GM19238 (cell line): ENCODE data around the gene GALT.
A peak's percentile ranks its signal among the peaks of the same experiment; 100 is the strongest.

ENCODE experiments used
- DNase-seq: peaks from one replicate; pipeline ENCODE4 v3.0.0; 2011; ENCODE audit warnings: low spot score; ENCODE audit not compliant: insufficient read length

GALT gene

DNA sequence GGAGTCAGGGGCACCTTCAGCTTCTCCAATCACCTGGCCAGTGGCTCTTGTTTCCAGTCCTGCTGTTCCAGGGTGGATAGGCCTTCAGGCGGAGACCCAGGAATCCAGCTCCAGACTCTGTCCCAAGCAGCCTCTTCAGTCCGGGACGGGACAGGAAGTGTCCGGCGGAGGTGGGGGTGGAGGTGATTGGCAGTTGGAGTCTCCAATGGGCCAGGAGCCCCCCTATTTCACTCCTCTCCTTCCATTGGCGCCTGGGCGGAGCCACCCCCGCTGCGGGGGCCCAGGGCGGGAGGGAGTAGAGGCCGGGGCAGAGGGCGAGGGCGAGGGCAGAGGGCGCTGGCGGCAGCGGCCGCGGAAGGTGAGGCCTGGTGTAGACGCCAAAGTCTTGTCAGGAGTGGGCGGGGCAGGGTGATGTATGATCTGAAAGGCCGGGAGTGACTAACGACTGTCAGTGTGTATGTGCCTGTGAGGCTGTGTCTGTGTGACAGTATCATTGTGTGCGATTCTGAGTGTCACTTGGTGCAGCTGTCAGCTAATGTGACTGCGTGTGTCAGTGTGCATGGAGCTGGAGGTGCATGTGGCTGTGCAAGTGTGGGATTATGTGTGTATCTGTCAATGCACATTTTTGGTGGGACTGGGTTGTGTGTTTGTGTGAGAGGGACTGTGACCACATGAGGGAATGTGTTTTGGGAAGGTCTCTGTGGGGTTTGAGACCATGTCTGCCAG is 5.6 kb downstream of the GALT start, which contains the start of gene IL11RA:
Gene IL11RA, plus strand, starts transcription at position 310 of the 726 bp plus-strand sequence. CDS start 3,033 bp downstream, outside the sequence.
- no peak for DNase-seq

DNA sequence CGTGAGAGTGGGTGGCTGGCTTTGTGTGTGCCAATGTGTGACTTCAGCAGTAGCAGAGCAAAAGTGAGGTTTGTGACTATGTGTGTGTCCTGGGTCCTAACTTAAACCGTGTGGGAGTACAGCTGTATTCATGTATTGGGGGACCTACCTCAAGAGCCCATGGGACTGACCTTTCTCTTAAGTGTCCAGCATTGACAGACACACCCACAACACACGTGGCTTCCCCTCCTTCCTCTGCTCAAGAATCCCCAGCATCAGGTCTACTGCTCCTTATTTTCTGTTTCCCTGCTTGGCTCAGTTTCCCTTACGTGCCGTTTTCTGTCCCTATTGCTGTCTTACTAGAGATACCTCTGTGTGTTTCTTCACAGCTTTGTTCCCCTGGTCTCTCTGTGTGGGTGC is 6.1 kb downstream of the GALT start:
- no peak for DNase-seq

DNA sequence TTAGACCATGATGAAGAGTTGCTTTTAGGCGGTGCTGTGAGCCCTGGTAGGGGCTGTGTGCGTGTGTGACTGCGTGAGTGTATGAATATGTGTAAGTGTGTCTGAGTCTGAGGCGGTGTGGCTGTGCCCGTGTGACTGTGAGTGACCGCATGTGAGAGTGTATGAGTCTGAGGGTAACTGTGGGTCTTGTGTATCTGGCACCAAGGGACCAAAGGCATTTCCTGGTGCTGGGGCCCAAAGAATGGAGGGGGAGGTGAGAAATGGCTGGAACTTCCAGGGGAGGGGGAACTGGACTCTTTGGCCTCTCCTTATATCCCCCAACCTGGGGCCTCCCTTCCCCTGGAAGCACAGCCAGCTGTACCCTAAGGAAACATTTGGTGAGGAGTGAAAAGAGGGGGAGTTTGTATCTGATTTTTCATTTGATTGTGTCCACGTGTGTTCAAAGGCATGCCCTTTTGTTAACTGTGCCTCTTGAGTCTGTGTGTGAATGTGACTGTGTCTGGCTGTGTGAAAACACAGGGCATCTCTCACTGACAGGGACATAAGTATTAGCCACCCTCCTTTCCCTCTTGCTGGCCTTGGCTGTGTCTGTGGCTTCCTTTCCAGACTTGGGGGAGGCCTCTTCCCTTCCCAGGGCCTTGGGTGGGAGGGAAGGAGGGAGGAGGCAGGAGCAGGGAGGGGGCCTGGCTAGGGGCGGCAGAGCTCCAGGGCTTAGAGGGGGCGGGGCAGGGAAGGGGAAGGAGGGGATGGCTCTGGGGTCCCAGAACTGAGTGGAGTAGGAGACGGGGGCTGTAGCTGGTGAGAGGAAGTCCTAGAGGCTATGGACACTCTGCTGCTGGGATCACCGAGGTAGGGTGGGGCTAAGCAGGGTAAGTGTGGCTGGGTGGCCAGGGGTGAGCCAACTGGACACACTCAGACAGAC is 6.9 kb downstream of the GALT start:
- DNase-seq, result no peak

DNA sequence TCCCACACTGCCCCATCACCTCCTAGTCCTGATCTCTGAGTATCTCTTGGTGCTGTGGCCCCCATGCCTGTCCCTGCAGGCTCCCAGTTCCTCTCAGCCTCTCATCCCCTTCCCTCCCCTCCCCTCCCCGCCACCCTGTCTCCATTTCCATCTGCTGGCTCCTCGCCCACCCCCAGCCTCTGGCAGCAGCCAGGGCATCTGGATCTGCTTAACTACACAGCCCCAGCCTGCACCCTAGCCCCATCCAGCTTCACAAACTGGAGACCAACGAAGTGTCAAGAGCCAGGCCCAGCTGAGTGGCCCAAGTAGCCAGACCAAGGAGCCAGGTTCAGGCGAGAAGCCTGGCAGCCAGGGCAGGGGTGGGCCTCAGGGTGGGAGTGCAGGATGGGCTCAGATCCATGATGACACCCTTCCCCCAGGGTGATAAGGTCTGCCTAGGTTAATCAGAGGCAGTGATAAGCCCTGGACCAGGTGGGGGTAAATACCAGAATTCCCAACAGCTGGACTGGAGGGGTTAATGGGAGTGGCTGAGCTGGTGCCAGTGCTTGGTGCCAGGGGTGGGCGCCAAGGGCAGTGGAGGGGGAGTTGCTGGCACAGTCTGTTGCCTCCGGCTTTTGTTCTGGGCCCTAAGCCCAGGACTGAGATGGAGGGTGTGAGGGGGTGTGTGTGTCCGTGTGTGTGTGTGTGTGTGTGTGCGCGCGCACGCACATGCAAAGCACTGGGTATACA is 8.0 kb downstream of the GALT start:
- DNase-seq, result no peak

DNA sequence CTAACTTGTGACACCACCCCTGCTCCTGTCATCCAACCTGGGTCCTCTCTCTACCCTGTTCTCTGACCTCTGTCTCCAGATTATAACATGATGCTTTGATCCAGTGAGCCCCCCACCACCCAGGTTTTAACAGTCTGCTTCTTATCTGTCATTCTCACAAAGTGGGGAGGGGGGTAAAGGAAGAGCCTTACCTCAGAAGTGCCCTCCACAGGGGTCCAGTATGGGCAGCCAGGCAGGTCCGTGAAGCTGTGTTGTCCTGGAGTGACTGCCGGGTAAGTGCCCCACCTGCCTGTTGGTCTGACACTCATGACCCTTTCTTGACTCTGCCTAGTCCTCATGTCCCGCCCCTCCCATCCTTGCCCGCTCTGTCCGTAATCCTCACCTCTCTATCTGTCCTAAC is 8.9 kb downstream of the GALT start:
- DNase-seq, result no peak

DNA sequence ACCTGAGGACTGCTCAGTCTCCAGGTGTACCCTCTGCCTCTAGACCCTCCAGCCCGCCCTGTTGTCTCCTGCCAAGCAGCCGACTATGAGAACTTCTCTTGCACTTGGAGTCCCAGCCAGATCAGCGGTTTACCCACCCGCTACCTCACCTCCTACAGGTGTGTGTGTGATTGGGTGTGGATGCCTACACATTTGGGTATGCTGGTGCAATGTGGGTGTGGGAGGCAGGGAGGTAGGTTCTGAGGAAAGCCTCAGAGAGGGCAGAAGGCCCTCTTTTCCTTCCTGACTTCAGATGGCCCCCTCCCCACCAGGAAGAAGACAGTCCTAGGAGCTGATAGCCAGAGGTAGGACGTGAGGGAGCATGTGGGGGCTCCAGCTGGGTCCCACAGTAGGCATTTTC is 10.5 kb downstream of the GALT start:
- no peak for DNase-seq

DNA sequence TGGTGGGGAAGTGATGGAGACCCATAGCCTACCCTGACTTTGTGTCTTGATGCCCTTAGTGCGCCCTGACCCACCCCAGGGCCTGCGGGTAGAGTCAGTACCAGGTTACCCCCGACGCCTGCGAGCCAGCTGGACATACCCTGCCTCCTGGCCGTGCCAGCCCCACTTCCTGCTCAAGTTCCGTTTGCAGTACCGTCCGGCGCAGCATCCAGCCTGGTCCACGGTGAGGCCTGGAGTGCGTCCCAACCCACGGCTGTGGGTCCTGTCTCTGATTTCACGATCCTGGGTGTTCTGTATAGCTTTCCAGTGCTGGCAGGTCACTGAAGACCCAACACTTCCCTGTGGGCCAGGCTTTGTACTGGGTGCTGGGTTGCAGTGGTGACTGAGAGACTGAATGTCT is 12.0 kb downstream of the GALT start:
- no peak for DNase-seq

DNA sequence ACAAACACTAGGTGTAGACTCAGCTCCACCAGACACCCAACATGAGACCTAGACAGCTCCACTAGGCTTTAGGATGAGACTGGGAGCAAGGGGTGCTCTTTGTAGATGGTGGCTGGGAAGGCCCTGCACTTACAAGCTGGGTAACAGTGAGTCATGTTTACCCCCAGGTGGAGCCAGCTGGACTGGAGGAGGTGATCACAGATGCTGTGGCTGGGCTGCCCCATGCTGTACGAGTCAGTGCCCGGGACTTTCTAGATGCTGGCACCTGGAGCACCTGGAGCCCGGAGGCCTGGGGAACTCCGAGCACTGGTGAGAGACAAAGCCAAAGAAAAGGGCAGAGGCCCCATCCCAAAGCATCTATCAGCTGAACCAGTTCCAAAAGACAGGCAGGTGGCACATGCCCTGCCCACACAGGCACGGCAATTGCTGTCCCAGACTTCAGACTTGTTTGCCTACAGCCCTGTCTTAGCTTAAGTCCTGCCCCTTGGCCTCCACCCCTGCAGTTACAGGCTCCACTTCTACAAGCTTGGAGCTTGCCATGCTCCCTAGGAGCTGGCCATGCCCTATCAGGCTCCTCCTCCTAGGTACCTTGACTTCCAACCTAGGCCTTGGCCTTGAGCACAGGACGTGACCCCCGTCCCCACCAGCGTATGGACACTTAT is 13.2 kb downstream of the GALT start:
- DNase-seq, result no peak

DNA sequence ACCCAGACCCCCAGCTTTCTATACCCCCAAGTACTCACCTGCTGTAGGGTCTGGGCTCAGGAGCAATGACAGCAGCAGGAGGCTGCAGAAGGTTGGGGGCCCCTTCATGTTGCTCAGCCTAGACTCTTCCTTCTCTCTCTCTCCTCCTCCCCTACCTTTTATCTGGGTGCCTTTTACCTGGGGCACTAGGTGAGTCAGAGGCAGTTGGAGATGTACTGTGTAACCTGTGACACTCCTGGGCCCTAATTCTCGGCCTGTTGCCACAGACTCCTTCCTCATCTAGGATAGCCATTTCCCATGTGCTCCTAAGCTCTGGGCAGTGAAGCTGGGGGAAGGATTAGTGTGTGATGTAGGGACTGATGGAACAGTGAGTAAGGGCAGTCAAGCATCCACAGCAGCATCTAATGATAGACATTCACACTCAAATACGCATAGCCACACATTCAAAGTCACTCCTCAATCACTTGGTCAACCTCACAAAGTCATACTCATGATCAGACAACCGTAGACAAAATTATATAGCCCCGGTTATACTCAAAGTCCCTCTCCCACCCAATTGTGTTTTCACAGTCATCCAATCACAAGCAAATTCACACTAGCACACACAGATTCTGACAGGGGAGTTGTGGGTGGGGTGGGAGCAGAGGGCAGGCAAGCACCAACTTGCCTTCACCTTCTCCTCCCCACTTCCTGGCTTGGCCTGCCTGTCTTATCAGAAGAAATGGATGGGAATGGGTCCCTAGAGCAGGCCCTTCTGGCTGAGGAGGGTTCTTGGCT is 16.2 kb downstream of the GALT start, which contains the start of gene CCL27:
Gene CCL27, minus strand, starts transcription at position 132 of the 777 bp plus-strand sequence. Its CDS starts 24 bp downstream, at position 108.
- no peak for DNase-seq

DNA sequence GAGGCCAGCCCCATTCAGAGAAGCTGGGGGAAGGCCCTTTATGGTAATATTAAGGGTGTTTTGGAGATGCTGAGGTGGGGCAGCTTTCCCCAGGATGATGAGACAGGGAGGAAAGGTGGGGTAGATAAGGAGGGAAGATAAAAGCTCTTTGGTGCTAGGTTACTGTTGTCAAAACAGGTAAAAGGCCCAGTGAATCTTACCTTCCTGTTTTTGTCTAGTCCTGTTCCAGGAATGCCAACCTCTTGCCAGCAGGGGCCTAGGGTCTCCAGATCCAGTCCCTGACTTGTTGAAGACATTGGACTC is 16.8 kb downstream of the GALT start:
- DNase-seq, result no peak

DNA sequence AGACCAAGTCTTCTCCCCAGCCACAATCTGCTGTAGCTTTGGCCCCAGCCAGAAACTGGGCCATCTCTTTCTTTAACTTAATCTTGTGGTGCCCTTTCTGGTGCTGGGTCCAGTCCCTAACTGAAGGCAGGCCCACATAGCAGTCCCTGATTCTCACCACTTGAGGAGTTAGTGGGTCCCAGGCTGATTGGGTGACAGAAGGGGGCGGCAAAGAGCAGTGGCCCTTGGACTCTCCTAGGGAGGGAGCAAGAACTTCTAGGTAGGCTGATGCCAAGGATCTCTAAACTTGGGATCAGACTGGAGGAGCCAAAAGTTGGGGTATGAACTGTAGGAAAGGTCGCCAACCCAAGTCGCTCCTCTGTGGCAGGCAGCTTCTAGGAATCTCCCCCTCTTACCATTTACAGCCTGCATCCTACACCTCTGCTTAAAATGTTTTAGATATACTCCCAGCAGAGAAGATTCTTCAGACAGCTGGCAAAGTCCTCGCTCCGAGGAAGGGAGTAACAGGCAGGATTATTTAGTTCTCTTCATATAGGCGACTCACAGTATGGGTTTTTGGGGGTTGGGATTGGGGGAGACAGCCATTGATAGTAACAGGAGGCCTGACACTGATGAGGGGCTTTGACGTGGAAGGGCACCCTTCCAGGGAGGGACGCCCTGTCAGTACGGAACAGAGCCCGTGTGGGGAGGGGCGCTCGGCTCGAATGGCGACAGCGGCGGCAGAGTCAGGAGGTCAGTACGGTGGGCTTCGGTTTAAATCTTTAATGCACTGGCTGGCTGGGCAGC is 18.0 kb downstream of the GALT start:
- peak; percentile 61 for DNase-seq

DNA sequence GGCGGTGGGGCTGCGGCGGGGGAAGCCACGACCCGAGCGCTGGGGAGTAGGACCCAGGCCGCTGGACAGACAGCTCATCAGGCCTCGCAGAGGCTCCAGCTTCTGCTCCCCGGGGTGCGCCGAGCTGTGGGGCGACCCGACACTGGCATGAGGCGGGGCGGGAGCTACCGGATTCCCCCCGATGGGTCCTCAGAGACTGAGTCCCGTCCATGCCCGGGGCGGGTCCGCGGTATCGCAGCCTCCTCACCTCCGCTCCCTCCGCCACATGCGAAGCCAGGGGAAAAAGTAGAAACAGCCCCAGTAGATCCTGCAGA is 18.5 kb downstream of the GALT start:
- DNase-seq, result no peak

DNA sequence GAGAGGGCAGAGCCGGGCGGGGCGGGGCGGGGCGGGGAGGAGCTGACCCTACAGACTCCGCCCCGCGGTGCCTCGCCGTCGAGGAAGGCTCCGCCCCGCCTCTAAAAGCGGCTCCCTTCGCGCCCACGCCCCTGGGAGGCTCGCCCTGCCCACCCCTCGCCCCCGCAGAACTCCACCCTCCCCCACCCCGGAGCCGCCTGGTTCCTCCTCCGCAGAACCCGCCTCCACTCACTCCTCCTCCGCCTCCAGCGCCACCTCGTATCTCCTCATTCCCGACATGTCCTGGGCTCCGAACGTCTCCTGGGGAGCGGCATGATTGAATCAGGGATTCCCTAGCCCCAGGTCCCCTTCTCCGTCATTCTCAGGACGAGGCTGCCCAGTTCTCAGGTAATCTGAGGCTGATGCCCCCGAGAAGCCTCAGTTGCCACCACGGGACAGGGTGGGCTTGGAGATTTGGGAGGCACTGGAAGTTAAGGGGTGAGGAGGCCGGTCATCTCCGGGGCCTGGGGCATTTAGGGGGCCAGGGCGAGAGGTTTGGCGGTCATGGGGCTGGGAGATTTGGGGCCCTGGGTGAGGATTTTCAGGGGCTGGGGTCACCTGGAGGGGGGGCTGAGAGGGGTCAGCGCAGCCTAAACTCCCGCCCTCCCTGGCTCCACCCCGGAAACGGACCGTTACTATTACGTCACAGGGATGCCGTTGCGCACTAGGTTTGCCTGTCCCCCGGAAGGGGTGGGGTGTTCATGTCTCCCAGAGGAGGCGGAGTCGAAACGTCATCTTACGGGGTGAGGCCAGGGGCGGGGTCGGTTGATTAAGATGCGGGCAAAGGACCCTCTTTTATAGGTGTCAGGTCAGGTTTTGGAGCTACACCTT is 19.1 kb downstream of the GALT start:
- peak; percentile 78 for DNase-seq

DNA sequence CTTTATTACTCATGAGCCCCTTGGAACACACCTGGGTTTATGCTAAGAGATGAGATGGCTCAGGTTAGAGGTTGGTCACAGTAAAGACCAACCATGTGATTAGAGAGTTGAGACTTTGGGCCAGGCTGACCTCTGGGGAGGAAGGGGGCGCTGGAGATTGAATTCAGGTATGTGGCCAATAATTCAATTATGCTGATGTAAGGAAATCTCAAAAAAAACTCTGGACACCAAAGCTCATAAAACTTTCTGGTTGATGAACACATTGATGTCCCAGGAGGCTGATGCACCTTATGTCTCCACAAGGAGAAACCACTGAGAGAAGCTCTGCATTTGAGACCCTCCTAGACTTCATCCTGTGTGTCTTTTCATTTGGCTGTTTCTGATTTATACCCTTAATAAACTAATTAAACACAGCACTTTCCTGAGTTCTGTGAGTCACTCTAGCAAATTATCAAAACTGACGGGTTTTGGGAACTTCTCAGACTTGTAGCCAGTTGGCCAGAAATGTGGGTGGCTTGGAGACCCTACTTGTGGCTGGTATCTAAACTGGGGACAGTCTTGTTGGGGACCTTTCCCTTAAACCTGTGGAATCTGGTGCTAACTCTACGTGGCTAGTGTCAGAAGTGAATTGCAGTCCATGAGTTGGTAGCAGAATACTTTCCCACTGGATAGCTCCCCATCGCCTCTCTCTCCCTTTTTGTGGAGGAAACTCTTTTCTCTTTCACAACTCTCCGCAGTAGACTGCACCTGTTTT is 23.5 kb downstream of the GALT start:
- no peak for DNase-seq

DNA sequence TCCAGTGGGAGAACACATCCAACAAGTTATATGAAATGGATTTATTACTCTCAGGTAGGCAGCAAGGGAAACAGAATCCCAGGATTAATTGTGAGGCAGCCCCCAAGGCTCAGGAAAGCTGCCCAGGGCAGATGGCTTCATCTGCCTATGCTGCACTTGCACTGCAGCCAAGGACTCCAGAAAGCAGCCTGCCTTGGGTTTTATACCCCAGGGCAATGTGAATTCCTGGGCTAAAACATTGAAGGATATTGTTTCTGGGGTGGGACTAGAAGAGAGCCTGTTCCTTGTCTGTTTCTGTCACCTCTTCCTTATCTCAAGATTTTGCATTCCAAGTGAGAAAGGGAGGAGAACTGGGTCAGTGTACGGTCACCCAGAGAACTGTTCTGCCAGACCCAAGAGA is 24.8 kb downstream of the GALT start:
- DNase-seq, result no peak

DNA sequence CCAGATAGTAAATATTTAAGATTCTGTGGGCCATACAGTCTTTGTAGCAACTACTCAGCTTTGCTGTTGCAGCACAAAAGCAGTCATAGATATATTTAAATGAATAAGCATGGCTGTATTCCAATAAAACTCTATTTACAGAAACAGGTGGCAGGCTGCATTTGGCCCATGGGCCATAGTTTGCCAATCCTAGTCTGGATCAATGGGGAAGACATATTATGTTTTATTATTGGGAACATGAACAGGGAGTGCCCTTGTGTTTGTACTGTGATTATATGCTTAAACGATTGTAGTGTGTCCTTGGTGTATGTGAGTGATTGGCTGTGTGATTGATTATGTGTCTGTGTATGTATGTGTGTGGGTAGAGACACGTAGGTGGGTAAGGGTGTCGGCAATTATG is 28.0 kb downstream of the GALT start:
- no peak for DNase-seq

DNA sequence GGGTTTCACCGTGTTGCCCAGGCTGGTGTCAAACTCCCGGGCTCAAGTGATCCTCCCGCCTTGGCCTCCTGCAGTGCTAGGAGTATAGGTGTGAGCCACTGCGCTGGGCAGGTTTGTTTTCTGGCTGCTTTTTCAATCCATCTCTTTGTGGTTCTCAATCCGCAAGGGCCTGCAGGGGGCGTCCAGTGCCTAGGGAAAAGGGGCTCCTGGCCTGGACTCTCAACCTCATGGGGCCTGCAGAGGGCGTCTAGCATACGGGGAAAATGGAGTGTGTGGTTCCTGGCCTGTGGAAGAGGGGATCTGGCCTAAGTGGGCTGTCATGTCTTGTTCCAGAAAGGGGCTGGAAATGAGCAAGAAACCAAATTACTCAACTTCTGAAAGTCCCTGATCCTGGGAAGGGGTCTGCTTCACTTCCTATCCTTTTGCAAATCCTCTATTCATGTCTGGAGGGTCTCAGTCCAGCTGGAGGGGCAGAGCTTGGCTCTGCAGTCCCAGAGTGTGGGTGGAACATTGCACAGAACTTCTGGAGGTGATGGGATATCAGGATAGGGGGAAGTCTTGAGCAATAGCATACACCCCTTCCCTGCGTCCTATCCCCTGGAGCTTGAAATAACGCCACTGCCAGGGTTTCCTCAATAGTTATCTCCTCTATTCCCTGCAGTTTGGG is 28.7 kb downstream of the GALT start:
- DNase-seq, result peak; percentile 56

DNA sequence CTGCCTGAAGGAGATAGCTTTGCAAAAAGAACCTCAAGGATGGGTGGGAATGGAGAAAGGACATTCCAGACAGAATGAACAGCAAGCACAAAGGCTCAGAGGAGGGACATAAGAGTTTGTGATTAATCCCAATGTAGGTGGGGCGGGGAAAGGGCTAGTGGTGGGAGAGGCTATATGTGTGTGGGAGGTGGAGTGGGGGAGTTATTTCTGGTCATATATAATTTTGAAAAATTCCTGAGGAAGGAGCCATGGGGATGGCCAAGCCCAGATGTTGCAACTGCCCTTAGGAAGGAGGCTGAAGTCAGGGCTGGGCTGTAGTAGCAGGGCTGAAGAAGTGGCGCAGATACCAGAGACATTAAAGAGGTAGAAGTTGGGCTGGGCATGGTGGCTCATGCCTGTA is 29.4 kb downstream of the GALT start:
- no peak for DNase-seq
